Left renal pelvis (tissue), 4 donors: Measurements from ENCODE around the gene PCSK2. TPM values are rescaled to one million over a fixed set of nuclear protein-coding genes. Genes with fewer than 3 reads are reported as not detected.

Experiments used
- DNase-seq, 4 donors: peaks; one replicate each; pipeline ENCODE4 v3.0.0-alpha.2; 2013; ENCODE audit warnings: low read depth in 4 of 4, low spot score in 3 of 4
- polyA plus RNA-seq, 4 donors: library from polyadenylated mRNA; unstranded; fragments of 120-200 nt; gene quantifications; one replicate each; pipeline ENCODE4 v1.2.1, GENCODE V29; 2013; ENCODE audit not compliant: insufficient read length in 4 of 4

PCSK2 gene
- polyA plus RNA-seq, 4 donors: 0.60 to 1.9 (median 1.3) TPM

- DNase-seq: no peak
These were observed 274.0 kb downstream of the PCSK2 start for GRCh38 chr20:17500826-17501225.

- no peak for DNase-seq
These were observed 274.9 kb downstream of the PCSK2 start for GRCh38 chr20:17501701-17502100.

GRCh38 chr20:17502105-17502504 is 275.3 kb downstream of the PCSK2 start:
- DNase-seq: no peak

- DNase-seq: no peak
These were observed 276.6 kb downstream of the PCSK2 start for GRCh38 chr20:17503301-17504065.

- DNase-seq: no peak
These were observed 277.4 kb downstream of the PCSK2 start for GRCh38 chr20:17504066-17504897.

- peak in 3 of 4 donors; percentile 38 to 52 (median 51) for DNase-seq
These were observed 278.2 kb downstream of the PCSK2 start for GRCh38 chr20:17504898-17505635.

GRCh38 chr20:17505636-17506517 is 279.0 kb downstream of the PCSK2 start:
- DNase-seq: no peak

GRCh38 chr20:17507032-17507431 is 280.2 kb downstream of the PCSK2 start:
- no peak for DNase-seq

GRCh38 chr20:17507531-17507930 is 280.7 kb downstream of the PCSK2 start:
- DNase-seq: no peak

GRCh38 chr20:17508756-17509155 is 281.9 kb downstream of the PCSK2 start:
- DNase-seq: no peak

GRCh38 chr20:17510548-17510947 is 283.7 kb downstream of the PCSK2 start:
- no peak for DNase-seq

GRCh38 chr20:17511401-17511800 is 284.6 kb downstream of the PCSK2 start:
- no peak for DNase-seq

- DNase-seq: no peak
These were observed 287.1 kb downstream of the PCSK2 start for GRCh38 chr20:17513939-17514338.

GRCh38 chr20:17515053-17515452 is 288.2 kb downstream of the PCSK2 start:
- DNase-seq: no peak

GRCh38 chr20:17518339-17519052 is 291.7 kb downstream of the PCSK2 start:
- no peak for DNase-seq

GRCh38 chr20:17519606-17520285 is 292.9 kb downstream of the PCSK2 start:
- DNase-seq: no peak

- DNase-seq: no peak
These were observed 293.7 kb downstream of the PCSK2 start for GRCh38 chr20:17520583-17520982.

GRCh38 chr20:17522528-17522927 is 295.7 kb downstream of the PCSK2 start:
- DNase-seq: no peak

- DNase-seq: no peak
These were observed 296.5 kb downstream of the PCSK2 start for GRCh38 chr20:17523326-17523725.
